ENCODE data around the gene DTWD1. TPM values are rescaled to one million over a fixed set of nuclear protein-coding genes. Genes with fewer than 3 reads are reported as not detected.
A peak's percentile ranks its signal among the peaks of the same experiment; 100 is the strongest.
"Not testable (repeated sequence)": the region's sequence is repeated elsewhere in the genome, so short reads cannot be mapped to it uniquely, and the experiment has no call there.

Gene DTWD1
- polyA plus RNA-seq (2012; ENCODE audit: low read depth, missing spikeins) = 14.8 TPM

- peak; percentile 96 for FAIRE-seq
These were observed at the start of gene DTWD1, which contains the start of gene FAM227B for GRCh38 chr15:49620658-49621368. Gene DTWD1 (plus strand): TSS chr15:49621048. CDS start chr15:49625168, 4,120 bp downstream. Gene FAM227B (minus strand): TSS chr15:49620818. CDS start chr15:49615171, 5,647 bp downstream.

DNA sequence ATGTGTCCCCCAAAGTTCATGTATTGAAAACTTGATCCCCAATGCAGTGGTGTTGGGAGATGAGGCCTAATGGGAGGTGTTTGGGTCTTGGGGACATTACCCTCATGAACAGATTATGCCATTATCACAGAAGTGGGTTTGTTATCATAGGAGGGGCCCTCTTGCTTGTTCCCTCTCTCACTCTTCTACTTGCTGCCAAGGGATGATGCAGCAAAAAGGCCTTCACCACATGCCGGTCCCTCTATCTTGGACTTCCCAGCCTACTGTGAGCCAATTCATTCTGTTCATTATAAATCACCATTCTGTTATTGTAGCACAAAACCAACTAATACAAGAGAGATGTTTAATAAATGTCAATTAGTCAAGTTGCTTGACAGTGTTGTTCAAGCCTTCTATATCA, 47.4 kb upstream of the DTWD1 start:
- FAIRE-seq (no peak), DNase-seq (ENCODE audit: insufficient read length, low spot score) (no peak)
- no peak for TF ChIP-seq POLR2A (IDR thresholded peaks at IDR 0.05; ENCODE audit: low read depth, low read length)
- no peak for TF ChIP-seq PAX5 (IDR thresholded peaks at IDR 0.05; ENCODE audit: insufficient read depth, low read length, severe bottlenecking)
- TF ChIP-seq TAF1 (IDR thresholded peaks at IDR 0.05; ENCODE audit: low read depth, low read length) = no peak
- no peak for TF ChIP-seq POLR2AphosphoS5 (IDR thresholded peaks at IDR 0.05; ENCODE audit: low read depth, low read length)
- no peak for TF ChIP-seq POU2F2 (IDR thresholded peaks at IDR 0.05; ENCODE audit: low read depth, low read length)
- TF ChIP-seq SPI1 (IDR thresholded peaks at IDR 0.05; ENCODE audit: low read depth, low read length) = no peak

More at GRCh38 chr15:49620658-49621368, at the start of gene DTWD1, which contains the start of gene FAM227B:
- DNase-seq (ENCODE audit: insufficient read length, low spot score) = peak; percentile 68
- peak; percentile 26 for TF ChIP-seq PAX5 (IDR thresholded peaks at IDR 0.05; ENCODE audit: insufficient read depth, low read length, severe bottlenecking)
- peak; percentile 77; the same call in 1 of the 2 replicates for TF ChIP-seq POU2F2 (IDR thresholded peaks at IDR 0.05; ENCODE audit: low read depth, low read length)
- peak; percentile 52 for TF ChIP-seq SPI1 (IDR thresholded peaks at IDR 0.05; ENCODE audit: low read depth, low read length)
- TF ChIP-seq POLR2A (IDR thresholded peaks at IDR 0.05; ENCODE audit: low read depth, low read length) = peak; percentile 92
- TF ChIP-seq POLR2AphosphoS5 (IDR thresholded peaks at IDR 0.05; ENCODE audit: low read depth, low read length) = peak; percentile 93
- peak; percentile 79 for TF ChIP-seq TAF1 (IDR thresholded peaks at IDR 0.05; ENCODE audit: low read depth, low read length)

DNA sequence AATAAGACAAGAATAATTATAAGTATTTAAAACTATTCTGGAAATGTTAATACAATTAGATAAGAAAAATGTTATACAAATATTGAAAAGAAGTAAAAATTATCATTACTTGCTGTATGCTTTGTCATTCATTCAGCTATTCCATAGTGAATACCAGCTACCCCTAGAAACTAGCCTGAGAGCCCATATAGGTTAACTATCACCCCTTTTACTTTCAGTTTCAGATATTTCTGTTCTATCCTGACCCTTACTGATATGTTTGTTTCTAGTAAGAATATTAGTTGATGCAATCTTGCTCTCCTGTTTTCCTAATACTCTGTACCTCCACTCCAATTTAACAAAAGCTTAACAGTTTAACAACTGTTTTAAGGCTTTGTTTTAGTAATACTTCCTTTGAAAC, 31.8 kb upstream of the DTWD1 start:
- DNase-seq (ENCODE audit: insufficient read length, low spot score) = no peak

GRCh38 chr15:49592829-49593316, 28.0 kb upstream of the DTWD1 start:
- FAIRE-seq; DNase-seq (ENCODE audit: insufficient read length, low spot score): not testable (repeated sequence)

More for the DNA sequence above, 31.8 kb upstream of the DTWD1 start:
- FAIRE-seq = no peak
- TF ChIP-seq POLR2AphosphoS5 (IDR thresholded peaks at IDR 0.05; ENCODE audit: low read depth, low read length) (no peak), POLR2A (IDR thresholded peaks at IDR 0.05; ENCODE audit: low read depth, low read length) (no peak), TAF1 (IDR thresholded peaks at IDR 0.05; ENCODE audit: low read depth, low read length) (no peak), PAX5 (IDR thresholded peaks at IDR 0.05; ENCODE audit: insufficient read depth, low read length, severe bottlenecking) (no peak), SPI1 (IDR thresholded peaks at IDR 0.05; ENCODE audit: low read depth, low read length) (no peak), POU2F2 (IDR thresholded peaks at IDR 0.05; ENCODE audit: low read depth, low read length) (no peak)

- no peak for FAIRE-seq
- TF ChIP-seq PAX5 (IDR thresholded peaks at IDR 0.05; ENCODE audit: insufficient read depth, low read length, severe bottlenecking) (no peak), POU2F2 (IDR thresholded peaks at IDR 0.05; ENCODE audit: low read depth, low read length) (no peak), POLR2AphosphoS5 (IDR thresholded peaks at IDR 0.05; ENCODE audit: low read depth, low read length) (no peak), POLR2A (IDR thresholded peaks at IDR 0.05; ENCODE audit: low read depth, low read length) (no peak), TAF1 (IDR thresholded peaks at IDR 0.05; ENCODE audit: low read depth, low read length) (no peak), SPI1 (IDR thresholded peaks at IDR 0.05; ENCODE audit: low read depth, low read length) (no peak)
- no peak for DNase-seq (ENCODE audit: insufficient read length, low spot score)
These were observed 16.0 kb upstream of the DTWD1 start for GRCh38 chr15:49604625-49605409.

DNA sequence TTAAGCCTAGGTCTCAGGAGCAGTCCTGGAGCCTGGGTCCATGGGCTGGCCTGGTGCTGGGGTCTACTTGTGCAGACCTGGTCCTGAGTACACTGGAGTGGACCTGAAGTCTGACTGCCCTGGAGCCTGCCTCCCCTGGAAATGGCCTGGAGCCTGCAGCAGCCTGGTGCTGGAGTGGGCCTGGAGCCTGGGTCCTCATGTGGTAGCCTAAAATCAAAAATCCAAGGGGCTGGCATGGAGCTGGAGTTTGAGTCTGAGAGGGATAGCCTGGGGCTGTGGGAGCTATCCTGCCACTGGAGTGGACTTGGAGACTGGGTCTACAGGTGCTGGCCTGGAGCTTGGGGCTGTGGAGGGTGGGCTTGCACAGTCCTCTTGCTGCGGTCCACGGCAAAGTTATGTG, 15.3 kb upstream of the DTWD1 start:
- no peak for FAIRE-seq

DNA sequence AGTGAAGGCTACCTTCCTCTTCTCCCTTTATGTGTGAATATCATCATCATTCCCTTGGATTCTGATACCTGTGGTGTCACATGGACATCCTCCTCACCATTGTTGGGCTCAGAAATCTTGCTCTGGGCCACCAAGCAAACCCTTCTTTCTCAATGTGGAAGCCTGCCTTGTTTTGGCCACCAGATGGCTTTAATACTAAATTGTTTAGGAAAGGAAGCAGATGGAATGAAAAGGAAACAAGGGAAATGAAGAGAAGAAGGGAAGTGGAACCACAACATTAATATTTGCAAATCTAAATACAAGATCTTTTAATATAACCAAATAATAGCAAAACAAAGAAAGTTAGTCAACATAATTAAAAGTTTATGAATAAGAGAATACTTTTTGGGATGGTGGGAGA, 14.3 kb upstream of the DTWD1 start:
- FAIRE-seq (no peak), DNase-seq (ENCODE audit: insufficient read length, low spot score) (no peak)
- TF ChIP-seq PAX5 (IDR thresholded peaks at IDR 0.05; ENCODE audit: insufficient read depth, low read length, severe bottlenecking) (no peak), SPI1 (IDR thresholded peaks at IDR 0.05; ENCODE audit: low read depth, low read length) (no peak), POU2F2 (IDR thresholded peaks at IDR 0.05; ENCODE audit: low read depth, low read length) (no peak), TAF1 (IDR thresholded peaks at IDR 0.05; ENCODE audit: low read depth, low read length) (no peak), POLR2A (IDR thresholded peaks at IDR 0.05; ENCODE audit: low read depth, low read length) (no peak), POLR2AphosphoS5 (IDR thresholded peaks at IDR 0.05; ENCODE audit: low read depth, low read length) (no peak)

More for the DNA sequence above, 15.3 kb upstream of the DTWD1 start:
- TF ChIP-seq TAF1 (IDR thresholded peaks at IDR 0.05; ENCODE audit: low read depth, low read length) (no peak), POU2F2 (IDR thresholded peaks at IDR 0.05; ENCODE audit: low read depth, low read length) (no peak), POLR2A (IDR thresholded peaks at IDR 0.05; ENCODE audit: low read depth, low read length) (no peak), SPI1 (IDR thresholded peaks at IDR 0.05; ENCODE audit: low read depth, low read length) (no peak), PAX5 (IDR thresholded peaks at IDR 0.05; ENCODE audit: insufficient read depth, low read length, severe bottlenecking) (no peak), POLR2AphosphoS5 (IDR thresholded peaks at IDR 0.05; ENCODE audit: low read depth, low read length) (no peak)
- no peak for DNase-seq (ENCODE audit: insufficient read length, low spot score)

- FAIRE-seq (no peak), DNase-seq (ENCODE audit: insufficient read length, low spot score) (no peak)
- TF ChIP-seq PAX5 (IDR thresholded peaks at IDR 0.05; ENCODE audit: insufficient read depth, low read length, severe bottlenecking) (no peak), TAF1 (IDR thresholded peaks at IDR 0.05; ENCODE audit: low read depth, low read length) (no peak), POU2F2 (IDR thresholded peaks at IDR 0.05; ENCODE audit: low read depth, low read length) (no peak), SPI1 (IDR thresholded peaks at IDR 0.05; ENCODE audit: low read depth, low read length) (no peak), POLR2AphosphoS5 (IDR thresholded peaks at IDR 0.05; ENCODE audit: low read depth, low read length) (no peak), POLR2A (IDR thresholded peaks at IDR 0.05; ENCODE audit: low read depth, low read length) (no peak)
These were observed 10.5 kb upstream of the DTWD1 start for GRCh38 chr15:49610157-49610918.

DNA sequence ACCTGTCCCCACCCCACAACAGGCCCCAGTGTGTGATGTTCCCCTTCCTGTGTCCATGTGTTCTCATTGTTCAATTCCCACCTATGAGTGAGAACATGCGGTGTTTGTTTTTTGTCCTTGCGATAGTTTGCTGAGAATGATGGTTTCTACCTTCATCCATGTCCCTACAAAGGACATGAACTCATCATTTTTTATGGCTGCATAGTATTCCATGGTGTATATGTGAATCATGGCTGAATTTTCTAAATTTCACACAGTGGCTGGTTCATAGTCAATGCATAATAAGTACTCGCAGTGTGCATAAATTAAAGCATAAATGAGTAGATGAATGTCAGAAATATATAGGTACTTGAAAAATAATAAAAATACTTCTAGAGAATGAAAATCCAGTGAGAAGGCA, 8.6 kb upstream of the DTWD1 start:
- FAIRE-seq; DNase-seq (ENCODE audit: insufficient read length, low spot score): not testable (repeated sequence)

Data from GM12891 (cell line).